ENCODE results near the gene SPSB1.

Gene SPSB1

GRCh38 chr1:9346566-9346965 lies 53.9 kb downstream of the SPSB1 start:
- DNase-seq, result no peak

DNA sequence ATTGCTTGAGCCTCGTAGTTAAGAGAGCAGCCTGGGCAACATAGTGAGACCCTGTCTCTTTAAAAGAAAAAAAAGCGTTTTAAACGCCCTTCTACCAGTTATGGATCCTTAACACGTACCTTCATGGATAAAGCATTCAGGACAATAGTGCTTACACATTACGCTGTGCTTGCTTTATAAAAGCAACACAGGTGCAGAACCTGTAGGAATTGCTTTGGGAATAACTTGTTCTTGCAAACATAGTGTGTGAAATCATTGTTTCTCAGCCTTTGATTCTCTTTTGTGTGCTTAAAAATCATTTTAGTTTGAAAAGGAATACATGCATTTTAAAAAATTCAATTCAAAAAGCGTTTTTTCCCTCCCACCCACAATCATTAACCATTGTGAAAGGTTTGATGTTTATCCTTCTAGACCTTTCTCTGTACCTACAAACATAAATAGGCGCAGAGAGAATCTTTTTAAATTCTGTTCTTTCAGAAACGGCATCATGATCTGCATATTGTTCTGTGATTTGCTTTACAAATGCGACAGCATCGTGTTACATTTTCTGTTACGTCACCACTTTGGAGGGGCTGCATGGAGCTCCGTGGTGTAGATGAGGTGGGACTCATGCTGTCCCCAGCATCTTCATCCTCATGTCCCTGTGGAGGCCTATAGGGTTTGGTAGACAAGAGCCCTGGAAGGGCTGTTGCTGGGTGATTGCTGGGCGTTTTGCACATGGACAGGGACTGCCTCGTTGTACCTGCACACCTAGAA lies 54.6 kb downstream of the SPSB1 start:
- DNase-seq, result no peak

- DNase-seq, result no peak
Measured at GRCh38 chr1:9349331-9349851, 56.7 kb downstream of the SPSB1 start.

GRCh38 chr1:9350013-9350908 lies 57.6 kb downstream of the SPSB1 start:
- no peak for DNase-seq

GRCh38 chr1:9350960-9351359 lies 58.3 kb downstream of the SPSB1 start:
- no peak for DNase-seq

- DNase-seq, result no peak
Measured at GRCh38 chr1:9351654-9352271, 59.1 kb downstream of the SPSB1 start.

GRCh38 chr1:9352377-9353134 lies 59.9 kb downstream of the SPSB1 start:
- no peak for DNase-seq

- no peak for DNase-seq
Measured at GRCh38 chr1:9355503-9355902, 62.8 kb downstream of the SPSB1 start.

GRCh38 chr1:9356021-9356420 lies 63.3 kb downstream of the SPSB1 start:
- DNase-seq, result no peak

DNA sequence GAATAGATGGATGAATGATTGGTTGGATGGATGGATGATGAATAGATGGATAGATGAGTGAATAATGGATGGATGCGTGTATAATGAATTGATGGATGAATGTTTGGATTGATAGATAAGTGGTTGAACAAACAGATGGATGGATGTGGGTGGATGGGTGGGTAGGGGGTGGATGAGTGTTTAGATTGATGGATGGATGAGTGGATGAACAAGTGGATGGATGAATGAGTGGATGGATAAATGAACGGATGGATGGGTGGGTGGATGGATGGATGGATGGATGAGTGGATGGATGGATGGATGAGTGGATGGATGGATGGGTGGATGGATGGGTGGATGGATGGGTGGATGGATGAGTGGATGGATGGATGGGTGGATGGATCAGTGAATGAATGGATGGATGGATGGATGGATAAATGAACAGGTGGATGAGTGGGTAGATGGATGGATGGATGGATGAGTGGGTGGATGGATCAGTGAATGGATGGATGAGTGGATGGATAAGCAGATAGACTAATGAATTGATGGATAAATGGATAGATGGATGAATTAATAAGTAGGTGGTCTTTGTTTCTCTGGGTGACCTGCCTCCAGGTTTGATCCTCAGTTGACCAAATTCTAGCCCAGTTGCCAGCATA lies 64.3 kb downstream of the SPSB1 start:
- no peak for DNase-seq

GRCh38 chr1:9357958-9358357 lies 65.3 kb downstream of the SPSB1 start:
- no peak for DNase-seq

DNA sequence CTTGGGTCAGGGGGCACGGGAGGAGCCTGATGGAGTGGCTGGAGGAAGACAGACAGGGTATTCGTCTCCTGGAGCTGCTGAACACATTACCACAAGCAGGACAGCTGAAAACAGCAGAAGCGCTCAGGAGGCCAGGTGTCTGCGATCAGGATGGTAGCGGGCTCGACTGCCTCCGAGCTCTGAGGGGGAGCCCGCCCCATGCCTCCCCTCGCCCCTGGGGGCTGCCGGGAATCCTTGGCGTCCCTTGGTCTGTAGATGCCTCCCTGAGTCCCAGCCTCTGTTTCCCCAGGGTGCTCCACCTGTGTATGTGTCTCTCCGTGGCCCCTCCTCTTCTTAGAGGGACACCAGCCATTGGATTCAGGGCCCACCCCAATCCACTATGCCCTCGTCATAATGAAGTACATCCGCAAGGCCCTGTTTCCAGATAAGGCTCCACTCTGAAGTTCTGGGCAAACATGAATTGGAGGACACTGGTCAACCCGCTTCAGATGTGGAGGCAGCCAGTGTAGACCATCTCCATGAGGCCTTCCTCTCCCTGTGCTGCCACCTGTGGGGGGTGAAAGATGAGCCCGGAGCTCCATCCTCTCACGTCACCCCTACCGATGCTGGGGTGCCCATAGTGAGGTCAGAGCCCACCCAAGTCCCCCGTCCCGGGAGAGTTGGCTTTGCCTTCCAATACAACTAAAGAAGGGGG lies 67.8 kb downstream of the SPSB1 start:
- DNase-seq, result no peak

DNA sequence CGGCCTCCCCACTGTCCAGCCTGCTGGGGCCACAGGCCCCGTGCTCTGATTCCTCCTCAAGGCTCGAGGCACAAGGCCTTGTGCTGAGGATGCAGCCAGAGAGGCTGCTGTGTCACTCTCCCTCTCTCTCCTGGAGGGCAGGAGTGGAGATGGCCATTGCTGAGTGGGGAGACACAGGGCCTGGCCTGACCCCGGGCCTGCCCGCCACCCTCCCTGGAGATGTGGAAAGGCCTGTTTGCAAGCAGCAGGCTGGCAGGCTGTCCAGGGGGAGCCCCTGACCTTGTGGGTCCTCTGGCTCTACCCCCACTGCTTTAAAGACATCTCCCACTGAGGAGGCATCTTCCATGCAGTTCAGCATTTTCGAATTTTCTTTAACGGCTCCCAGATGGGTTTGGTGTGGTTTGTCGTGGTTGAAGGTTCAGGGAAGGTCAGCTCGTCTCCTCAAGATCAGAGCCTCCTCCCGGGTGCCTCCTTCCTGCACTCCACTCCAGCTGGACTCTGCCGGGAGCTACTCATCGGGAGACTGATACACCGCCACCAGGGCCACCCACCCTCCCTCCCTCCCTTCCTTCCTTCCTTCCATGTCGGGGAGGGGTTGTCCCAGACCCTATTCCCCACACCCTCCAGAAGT lies 69.1 kb downstream of the SPSB1 start:
- DNase-seq, result no peak

DNA sequence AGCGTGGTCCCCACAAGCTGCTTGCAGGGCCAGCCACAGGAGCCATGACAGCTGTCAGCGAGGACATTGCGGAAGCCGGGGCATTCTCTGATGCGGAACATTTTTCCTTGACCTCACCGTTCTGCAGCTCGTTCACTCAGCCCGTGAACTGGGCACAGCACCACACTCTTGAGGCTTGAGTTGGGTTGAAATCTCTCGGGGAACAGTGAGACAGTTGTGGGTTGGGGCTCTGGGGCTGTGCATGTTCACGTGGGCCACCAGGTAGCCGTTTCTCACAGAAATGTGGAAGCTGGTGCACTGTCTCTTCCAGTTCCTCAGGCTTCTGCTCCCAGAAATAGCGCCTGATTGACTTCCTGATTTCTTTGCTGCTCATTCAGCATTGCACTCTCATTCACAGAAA lies 69.8 kb downstream of the SPSB1 start:
- DNase-seq, result no peak

- no peak for DNase-seq
Measured at GRCh38 chr1:9363061-9363471, 70.4 kb downstream of the SPSB1 start.

DNA sequence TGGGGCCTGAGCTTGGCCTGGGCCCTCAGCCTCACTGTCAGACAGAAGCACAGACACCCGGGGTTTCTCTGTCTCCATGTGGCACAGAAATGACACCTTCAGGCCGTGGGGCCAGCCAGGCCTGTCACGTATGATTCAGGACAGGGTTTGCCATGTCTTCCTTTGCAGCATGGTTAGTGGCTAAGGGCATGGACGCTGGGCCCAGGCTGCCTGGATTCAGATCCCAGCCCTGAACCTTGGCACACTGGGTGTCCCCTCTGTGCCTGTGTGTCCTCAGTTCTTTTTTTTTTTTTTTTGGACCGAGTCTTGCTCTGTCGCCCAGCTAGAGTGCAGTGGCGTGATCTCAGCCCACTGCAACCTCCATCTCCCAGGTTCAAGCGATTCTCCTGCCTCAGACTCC lies 73.6 kb downstream of the SPSB1 start:
- DNase-seq, result no peak

DNA sequence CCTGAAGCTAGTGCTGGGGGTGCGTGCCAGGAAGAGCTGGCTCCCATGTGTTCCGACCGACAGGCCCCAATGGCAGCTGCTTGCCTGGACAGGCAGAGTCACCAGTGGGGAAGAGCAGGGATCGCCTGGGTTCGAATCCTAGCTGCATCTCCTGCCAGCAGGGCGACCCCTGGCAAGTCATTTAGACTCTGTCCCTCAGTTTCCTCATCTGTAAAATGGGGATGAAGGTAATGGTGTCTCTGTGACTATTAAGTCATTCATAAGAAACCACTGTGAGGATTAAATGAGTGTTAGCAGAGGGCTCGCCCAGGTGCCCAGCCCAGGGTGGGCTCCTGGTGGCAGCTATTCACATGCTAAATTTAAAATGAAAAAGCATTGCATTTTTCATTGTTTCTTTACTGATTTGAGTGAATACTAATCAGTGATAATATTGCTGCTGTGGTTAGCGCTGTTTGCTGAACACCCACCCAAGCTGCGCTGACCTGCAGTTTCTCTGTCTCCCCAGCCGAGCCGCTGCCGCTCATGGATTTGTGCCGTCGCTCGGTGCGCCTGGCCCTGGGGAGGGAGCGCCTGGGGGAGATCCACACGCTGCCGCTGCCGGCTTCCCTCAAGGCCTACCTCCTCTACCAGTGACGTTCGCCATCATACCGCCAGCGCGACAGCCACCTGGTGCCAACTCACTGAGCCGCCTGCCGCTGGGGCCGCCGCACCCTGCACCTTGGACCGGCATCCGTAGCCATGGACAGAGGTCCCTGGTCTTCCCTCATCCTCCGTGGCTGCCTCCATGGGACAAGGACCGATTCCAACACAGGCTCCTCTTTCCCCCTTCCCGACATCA lies 74.5 kb downstream of the SPSB1 start:
- DNase-seq, result no peak

DNA sequence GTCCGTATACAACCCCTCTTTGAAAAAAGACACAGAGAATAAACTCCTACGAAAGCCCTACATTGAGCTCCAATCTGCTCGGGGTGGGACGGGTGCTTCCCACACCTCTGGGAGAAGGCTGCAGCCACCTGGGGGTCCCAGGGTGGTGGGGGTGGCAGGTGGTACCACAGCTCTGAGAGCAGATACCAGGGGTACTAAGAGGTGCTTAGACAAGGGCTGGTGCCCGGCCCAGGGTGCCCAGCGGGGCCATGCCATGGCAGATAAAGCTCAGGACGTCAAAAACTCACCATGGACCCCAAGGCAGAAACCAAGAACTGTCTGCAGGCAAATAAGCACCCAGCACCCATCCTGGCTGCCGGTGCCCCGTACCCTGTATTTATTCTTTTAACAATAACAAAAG lies 75.1 kb downstream of the SPSB1 start:
- DNase-seq, result no peak

DNA sequence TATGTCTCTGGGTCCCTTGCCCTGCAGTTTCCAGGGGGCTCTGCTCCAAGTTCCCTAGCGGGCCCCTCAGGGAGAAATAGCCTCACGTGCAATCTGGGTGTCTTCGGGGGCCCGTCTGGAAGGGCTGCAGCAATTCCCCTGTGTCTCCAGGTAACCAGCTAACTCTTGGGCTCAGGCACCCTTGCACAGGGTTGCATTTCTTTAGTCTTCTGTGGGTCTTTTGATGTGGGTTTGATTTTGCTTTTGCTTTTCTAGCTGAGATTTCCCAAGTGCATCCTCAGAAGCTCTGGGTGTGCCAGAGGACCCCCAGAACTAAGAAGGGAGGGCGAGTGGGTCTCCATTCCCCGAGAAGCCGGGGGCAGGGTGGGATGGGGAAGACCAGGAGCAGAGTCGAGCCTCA lies 75.7 kb downstream of the SPSB1 start:
- DNase-seq, result no peak

Measured in activated T-cell treated with anti-CD3 and anti-CD28 coated beads, Interleukin-2, amount 50 U/mL, for 1 hour (primary cell).